Left kidney (tissue), 2 donors: ENCODE data around the gene DCDC2B. TPM values are rescaled to one million over a fixed set of nuclear protein-coding genes. Genes with fewer than 3 reads are reported as not detected.
"Not testable (repeated sequence)": the region's sequence is repeated elsewhere in the genome, so short reads cannot be mapped to it uniquely, and the experiment has no call there.

Experiments
- DNase-seq: peaks from one replicate; pipeline ENCODE4 v3.0.0-alpha.2; 2013
- polyA plus RNA-seq: library from polyadenylated mRNA; unstranded; fragments of 120-200 nt; gene quantifications from one replicate; pipeline ENCODE4 v1.2.1, GENCODE V29; 2013; ENCODE audit not compliant: insufficient read length

Gene DCDC2B
- polyA plus RNA-seq, 1 donor, result 1.9 TPM

- DNase-seq, result no peak
Observed at GRCh38 chr1:32256473-32257226, 47.8 kb downstream of the DCDC2B start.

- no peak for DNase-seq
Observed at GRCh38 chr1:32257227-32257508, 48.3 kb downstream of the DCDC2B start.

GRCh38 chr1:32263236-32263593 is 54.3 kb downstream of the DCDC2B start:
- not testable (repeated sequence) for DNase-seq

- DNase-seq, result no peak
Observed at GRCh38 chr1:32263744-32264143, 54.9 kb downstream of the DCDC2B start.

Other genes starting within 250 kb of the DCDC2B start
- 267 TPM for gene KHDRBS1, start 195.2 kb upstream of the DCDC2B start, polyA plus RNA-seq
- gene TMEM39B, start 136.2 kb upstream of the DCDC2B start, polyA plus RNA-seq, result 19.8 TPM
- gene KPNA6, start 101.0 kb upstream of the DCDC2B start, polyA plus RNA-seq, result 39.9 TPM
- gene TXLNA, start 29.4 kb upstream of the DCDC2B start, polyA plus RNA-seq, result 50.7 TPM
- gene CCDC28B, start 8.5 kb upstream of the DCDC2B start, polyA plus RNA-seq, result 21.3 TPM
- 10.2 TPM for gene IQCC, start 3.4 kb upstream of the DCDC2B start, polyA plus RNA-seq
- gene TMEM234, start 13.3 kb downstream of the DCDC2B start, polyA plus RNA-seq, result 30.7 TPM
- 174 TPM for gene EIF3I, start 13.3 kb downstream of the DCDC2B start, polyA plus RNA-seq
- gene FAM167B, start 38.1 kb downstream of the DCDC2B start, polyA plus RNA-seq, result 5.8 TPM
- 5.2 TPM for gene LCK, start 42.2 kb downstream of the DCDC2B start, polyA plus RNA-seq
- gene HDAC1, start 83.0 kb downstream of the DCDC2B start, polyA plus RNA-seq, result 216 TPM
- gene MARCKSL1, start 127.1 kb downstream of the DCDC2B start, polyA plus RNA-seq, result 388 TPM
- 7.8 TPM for gene FAM229A, start 153.4 kb downstream of the DCDC2B start, polyA plus RNA-seq
- 7.4 TPM for gene TSSK3, start 153.4 kb downstream of the DCDC2B start, polyA plus RNA-seq
- gene BSDC1, start 185.4 kb downstream of the DCDC2B start, polyA plus RNA-seq, result 61.7 TPM